CD14-positive monocyte (primary cell): ENCODE measurements around the gene BLTP3B. TPM values are rescaled to one million over a fixed set of nuclear protein-coding genes. Genes with fewer than 3 reads are reported as not detected.
A peak's percentile ranks its signal among the peaks of the same experiment; 100 is the strongest.

Experiments used
- DNase-seq, 3 donors: peaks; one replicate each; pipeline ENCODE4 v3.0.0-alpha.2; 2011 to 2022
- H2AFZ ChIP-seq: 2 replicates; pipeline ENCODE4 v1.6.0; 2012; ENCODE audit warnings: mild to moderate bottlenecking, low read depth, low read length, inconsistent platforms; ENCODE audit not compliant: insufficient read depth, poor library complexity, severe bottlenecking
- H3K27ac ChIP-seq, 2 donors: 1 replicate in 1 of 2; 2 replicates in 1 of 2; pipeline ENCODE4 v1.5.1; 2012 to 2013; ENCODE audit warnings: low read length in 2 of 2, control low read depth in 1 of 2, inconsistent platforms in 1 of 2, low read depth in 1 of 2, mild to moderate bottlenecking in 1 of 2
- H3K27me3 ChIP-seq, 2 donors: one replicate each; pipeline versions ENCODE4 v1.6.0 to v1.6.1; 2011 to 2013; ENCODE audit warnings: low read length in 2 of 2; ENCODE audit not compliant: control insufficient read depth in 2 of 2, insufficient read depth in 2 of 2
- H3K36me3 ChIP-seq, 2 donors: replicated peaks in 1 of 2; 1 replicate in 1 of 2; 2 replicates in 1 of 2; pipeline versions ENCODE4 v1.5.1 to v1.6.1; 2012 to 2013; ENCODE audit warnings: low read length in 2 of 2, control low read depth in 1 of 2, inconsistent platforms in 1 of 2, mild to moderate bottlenecking in 1 of 2; ENCODE audit not compliant: insufficient read depth in 2 of 2, control insufficient read depth in 1 of 2
- H3K4me1 ChIP-seq, 2 donors: 1 replicate in 1 of 2; 2 replicates in 1 of 2; pipeline versions ENCODE4 v1.5.1 to v1.6.1; 2012 to 2013; ENCODE audit warnings: low read length in 2 of 2, control low read depth in 1 of 2, inconsistent platforms in 1 of 2, mild to moderate bottlenecking in 1 of 2, moderate library complexity in 1 of 2; ENCODE audit not compliant: insufficient read depth in 2 of 2, control insufficient read depth in 1 of 2
- H3K4me2 ChIP-seq: replicated peaks from 2 replicates; pipeline ENCODE3; 2012; ENCODE audit warnings: low read length, moderate library complexity, mild to moderate bottlenecking; ENCODE audit not compliant: poor library complexity, severe bottlenecking; ENCODE audit errors: extremely low read depth
- H3K4me3 ChIP-seq, 3 experiments: fragments of 200-600 bp in 1 of 3; sonication (generic) in 1 of 3; replicated peaks in 1 of 3; 1 replicate in 2 of 3; 2 replicates in 1 of 3; pipeline ENCODE4 v1.5.1; 2011 to 2013; ENCODE audit warnings: low read length in 3 of 3, mild to moderate bottlenecking in 3 of 3, control low read depth in 2 of 3, low read depth in 2 of 3, inconsistent platforms in 1 of 3, moderate library complexity in 1 of 3
- H3K79me2 ChIP-seq: 2 replicates; pipeline ENCODE4 v1.6.0; 2012; ENCODE audit warnings: mild to moderate bottlenecking, control low read depth, inconsistent platforms, low read length, moderate library complexity; ENCODE audit not compliant: insufficient read depth
- H3K9ac ChIP-seq: 2 replicates; pipeline ENCODE4 v1.6.0; 2017; ENCODE audit warnings: low read length, mild to moderate bottlenecking; ENCODE audit not compliant: insufficient read depth, poor library complexity, severe bottlenecking
- H3K9me3 ChIP-seq, 2 donors: replicated peaks in 1 of 2; 1 replicate in 1 of 2; 2 replicates in 1 of 2; pipeline versions ENCODE4 v1.5.1 to v1.6.1; 2012 to 2013; ENCODE audit warnings: low read length in 2 of 2, control low read depth in 1 of 2; ENCODE audit not compliant: control insufficient read depth in 1 of 2, insufficient read depth in 1 of 2
- H4K20me1 ChIP-seq: 2 replicates; pipeline ENCODE4 v1.6.0; 2012; ENCODE audit warnings: mild to moderate bottlenecking, low read length, control low read depth, moderate library complexity; ENCODE audit not compliant: insufficient read depth
- H3K27ac Mint-ChIP-seq, 7 donors: one replicate each; pipeline ENCODE4 v1.8.0; 2020; ENCODE audit warnings: mild to moderate bottlenecking in 7 of 7, mixed read lengths in 7 of 7, moderate library complexity in 6 of 7, inconsistent platforms in 2 of 7
- H3K27me3 Mint-ChIP-seq, 3 donors: one replicate each; pipeline ENCODE4 v1.8.0; 2021 to 2022; ENCODE audit warnings: low read depth in 3 of 3, mild to moderate bottlenecking in 3 of 3, mixed read lengths in 3 of 3, moderate library complexity in 3 of 3, inconsistent platforms in 1 of 3
- H3K36me3 Mint-ChIP-seq, 2 donors: one replicate each; pipeline ENCODE4 v1.8.0; 2020; ENCODE audit warnings: mixed read lengths in 2 of 2, inconsistent platforms in 1 of 2, mild to moderate bottlenecking in 1 of 2
- H3K4me1 Mint-ChIP-seq: one replicate; pipeline ENCODE4 v1.8.0; 2020; ENCODE audit warnings: mild to moderate bottlenecking, mixed read lengths
- H3K4me3 Mint-ChIP-seq, 2 donors: one replicate each; pipeline ENCODE4 v1.8.0; 2020; ENCODE audit warnings: mild to moderate bottlenecking in 2 of 2, mixed read lengths in 2 of 2, moderate library complexity in 1 of 2
- H3K9me3 Mint-ChIP-seq, 7 donors: one replicate each; pipeline ENCODE4 v1.8.0; 2020 to 2022; ENCODE audit warnings: mixed read lengths in 7 of 7, mild to moderate bottlenecking in 6 of 7, moderate library complexity in 6 of 7, inconsistent platforms in 2 of 7
- CTCF ChIP-seq: fragments of 200-600 bp; IDR thresholded peaks from one replicate; pipeline ENCODE4 v1.8.0; 2022; ENCODE audit warnings: antibody characterized with exemption, mild to moderate bottlenecking
- WGBS: methylation state at CpG from one replicate; pipeline ENCODE4 v1.1.5; 2013; ENCODE audit warnings: missing lambda C conversion rate; ENCODE audit not compliant: insufficient coverage; 5-methylcytosine and 5-hydroxymethylcytosine counted together
- intact Hi-C, 2 donors: fragments of 100-400 bp; cut with micrococcal nuclease; formaldehyde crosslinking; loops; one replicate each; pipeline versions ENCODE4 v1.15.0 to v1.15.1; 2023
- polyA plus RNA-seq, 3 donors: library from polyadenylated mRNA; depleted of rRNA in 1 of 3; unstranded in 2 of 3; stranded (reverse) in 1 of 3; fragments of 300-500 nt in 2 of 3; fragments of >200 nt in 1 of 3; fragmentation: Illumina TruSeq in 2 of 3; gene quantifications; 1 replicate in 2 of 3; 2 replicates in 1 of 3; pipeline ENCODE4 v1.2.3, GENCODE V29; 2012 to 2021

The BLTP3B gene
- polyA plus RNA-seq, 3 donors: 22.0 to 42.5 (median 33.4) TPM

- no peaks in the 10 kb centered on the region for H3K27me3 ChIP-seq
- H3K4me1 ChIP-seq: peaks cover 4 to 8% of the 10 kb centered on the region in 2 donors
- WGBS: 91% methylated on average over 5 of the region's 5 CpGs
- no peaks in the 10 kb centered on the region for H3K36me3 ChIP-seq
- H2AFZ ChIP-seq: no peak overlapping the region
- Mint-ChIP-seq H3K27me3 (peaks cover 0 to 3% (median 1%) of the 10 kb centered on the region in 3 donors), H3K4me3 (no peak overlapping the region), H3K9me3 (peaks cover 0 to 7% (median 3%) of the 10 kb centered on the region in 7 donors), H3K36me3 (no peaks in the 10 kb centered on the region), H3K27ac (no peak overlapping the region), H3K4me1 (peaks cover 8% of the 10 kb centered on the region)
- intact Hi-C loops: no loop called here
- no peak overlapping the region for H3K27ac ChIP-seq
- H3K9ac ChIP-seq: no peak overlapping the region
- DNase-seq: no peak
- H3K4me3 ChIP-seq: no peak overlapping the region
- H3K4me2 ChIP-seq: no peak overlapping the region
- no peak for TF ChIP-seq CTCF
- H4K20me1 ChIP-seq: no peaks in the 10 kb centered on the region
- no peaks in the 10 kb centered on the region for H3K79me2 ChIP-seq
- no peaks in the 10 kb centered on the region for H3K9me3 ChIP-seq
Observed at GRCh38 chr12:100187857-100188519, 45.3 kb upstream of the BLTP3B start.

GRCh38 chr12:100187068-100187467 lies 44.4 kb upstream of the BLTP3B start:
- Histone ChIP-seq H3K27me3 (no peaks in the 10 kb centered on the region), H2AFZ (no peak overlapping the region), H3K4me1 (peaks cover 4 to 8% of the 10 kb centered on the region in 2 donors), H3K9ac (no peak overlapping the region), H3K4me2 (no peak overlapping the region), H3K36me3 (no peaks in the 10 kb centered on the region), H3K4me3 (no peak overlapping the region), H3K9me3 (no peaks in the 10 kb centered on the region), H3K79me2 (no peaks in the 10 kb centered on the region), H4K20me1 (no peaks in the 10 kb centered on the region), H3K27ac (no peak overlapping the region)
- intact Hi-C loops: no loop called here
- Mint-ChIP-seq H3K4me1 (peaks cover 8% of the 10 kb centered on the region), H3K27ac (peak overlapping the region in 1 of 7 donors; percentile 23), H3K27me3 (peaks cover 0 to 3% (median 1%) of the 10 kb centered on the region in 3 donors), H3K4me3 (no peak overlapping the region), H3K9me3 (peaks cover 0 to 7% (median 3%) of the 10 kb centered on the region in 7 donors), H3K36me3 (no peaks in the 10 kb centered on the region)
- WGBS: 97% methylated on average over 3 of the region's 5 CpGs
- no peak for TF ChIP-seq CTCF
- no peak for DNase-seq
